HEK293 (cell line): ENCODE measurements around the gene DEFB113.

ENCODE experiments used
- CTCF ChIA-PET: fragments of 350-600 bp; formaldehyde crosslinking; extraction: SDS; loops from one replicate; lab custom pipeline; 2021; ENCODE audit warnings: antibody characterized with exemption; lab: Yijun Ruan, JAX
- POLR2A ChIA-PET: fragments of 300-600 bp; formaldehyde crosslinking; extraction: SDS; loops from one replicate; lab custom pipeline; 2020; ENCODE audit warnings: antibody characterized with exemption, inconsistent platforms; lab: Yijun Ruan, JAX
- H3K27ac ChIP-seq: fragments of 200-500 bp; sonication (Bioruptor generic); 2 replicates; pipeline ENCODE4 v1.5.1; 2014; ENCODE audit warnings: low read depth, low read length, control low read depth, inconsistent platforms; ENCODE audit errors: extremely low read depth
- H3K36me3 ChIP-seq, 2 experiments: fragments of 200-500 bp in 1 of 2; sonication (Bioruptor generic) in 1 of 2; 1 replicate in 1 of 2; 2 replicates in 1 of 2; pipeline ENCODE4 v1.5.1; 2014 to 2017; ENCODE audit warnings: inconsistent platforms in 2 of 2, low read length in 2 of 2; ENCODE audit not compliant: control insufficient read depth in 2 of 2, insufficient read depth in 1 of 2
- H3K4me1 ChIP-seq: fragments of 200-500 bp; sonication (Bioruptor generic); 2 replicates; pipeline ENCODE4 v1.5.1; 2014; ENCODE audit warnings: mild to moderate bottlenecking, low read length, inconsistent platforms; ENCODE audit not compliant: control insufficient read depth, insufficient read depth
- H3K4me3 ChIP-seq: 2 replicates; pipeline ENCODE4 v1.5.1; 2011; ENCODE audit warnings: low read depth, mild to moderate bottlenecking, control low read depth, low read length, moderate library complexity
- H3K9me3 ChIP-seq: fragments of 200-500 bp; sonication (Bioruptor generic); 2 replicates; pipeline ENCODE4 v1.5.1; 2014; ENCODE audit warnings: low read depth, low read length, inconsistent platforms; ENCODE audit not compliant: control insufficient read depth, insufficient read depth
- ATF2 ChIP-seq: fragments of 450-650 bp; formaldehyde crosslinking; IDR thresholded peaks from 2 replicates; pipeline ENCODE4 v1.5.1; 2016; ENCODE audit warnings: missing biosample characterization, missing genetic modification characterization, low read depth
- HOXD13 ChIP-seq: sonication (generic); formaldehyde crosslinking; IDR thresholded peaks from 2 replicates; pipeline ENCODE4 v1.8.0; 2022; ENCODE audit warnings: missing genetic modification reagents, borderline replicate concordance
- KLF7 ChIP-seq: fragments of 450-650 bp; formaldehyde crosslinking; IDR thresholded peaks from 2 replicates; pipeline ENCODE4 v1.5.1; 2016; ENCODE audit warnings: missing biosample characterization, missing genetic modification characterization, borderline replicate concordance
- PRDM4 ChIP-seq: fragments of 450-650 bp; formaldehyde crosslinking; IDR thresholded peaks from 2 replicates; pipeline ENCODE4 v1.5.1; 2017; ENCODE audit warnings: missing biosample characterization, missing genetic modification characterization
- TCF7L2 ChIP-seq: IDR thresholded peaks from 2 replicates; pipeline ENCODE4 v1.6.1; 2011; ENCODE audit warnings: low read depth, mild to moderate bottlenecking, inconsistent platforms, low read length, moderate library complexity, borderline replicate concordance
- ZBTB48 ChIP-seq: fragments of 450-650 bp; formaldehyde crosslinking; IDR thresholded peaks from 2 replicates; pipeline ENCODE4 v1.5.1; 2016; ENCODE audit warnings: missing biosample characterization, missing genetic modification characterization
- ZBTB7A ChIP-seq: fragments of 450-650 bp; formaldehyde crosslinking; IDR thresholded peaks from 2 replicates; pipeline ENCODE4 v1.5.1; 2016; ENCODE audit warnings: low read depth, missing biosample characterization, missing genetic modification characterization
- ZIC2 ChIP-seq: fragments of 450-650 bp; formaldehyde crosslinking; IDR thresholded peaks from 2 replicates; pipeline ENCODE4 v1.5.1; 2016; ENCODE audit warnings: missing biosample characterization, missing genetic modification characterization
- ZNF140 ChIP-seq: fragments of 450-650 bp; formaldehyde crosslinking; IDR thresholded peaks from 2 replicates; pipeline ENCODE4 v1.5.1; 2016; ENCODE audit warnings: missing biosample characterization, missing genetic modification characterization
- ZNF157 ChIP-seq: fragments of 450-650 bp; formaldehyde crosslinking; IDR thresholded peaks from 2 replicates; pipeline ENCODE4 v1.5.1; 2016; ENCODE audit warnings: missing biosample characterization, missing genetic modification characterization
- ZNF16 ChIP-seq: fragments of 450-650 bp; formaldehyde crosslinking; IDR thresholded peaks from 2 replicates; pipeline ENCODE4 v1.5.1; 2016; ENCODE audit warnings: low read depth, missing biosample characterization, missing genetic modification characterization
- ZNF223 ChIP-seq: fragments of 450-650 bp; formaldehyde crosslinking; IDR thresholded peaks from 2 replicates; pipeline ENCODE4 v1.5.1; 2016; ENCODE audit warnings: missing biosample characterization, missing genetic modification characterization
- ZNF239 ChIP-seq: fragments of 450-650 bp; formaldehyde crosslinking; IDR thresholded peaks from 2 replicates; pipeline ENCODE4 v1.5.1; 2016; ENCODE audit warnings: missing biosample characterization, missing genetic modification characterization
- ZNF302 ChIP-seq: fragments of 450-650 bp; formaldehyde crosslinking; IDR thresholded peaks from 2 replicates; pipeline ENCODE4 v1.5.1; 2016; ENCODE audit warnings: missing biosample characterization, missing genetic modification characterization, low read depth
- ZNF362 ChIP-seq: fragments of 450-650 bp; formaldehyde crosslinking; IDR thresholded peaks from 2 replicates; pipeline ENCODE4 v1.5.1; 2016; ENCODE audit warnings: missing biosample characterization, missing genetic modification characterization
- ZNF416 ChIP-seq: fragments of 450-650 bp; formaldehyde crosslinking; IDR thresholded peaks from 2 replicates; pipeline ENCODE4 v1.5.1; 2016; ENCODE audit warnings: missing biosample characterization, missing genetic modification characterization
- ZNF510 ChIP-seq: fragments of 450-650 bp; formaldehyde crosslinking; IDR thresholded peaks from 2 replicates; pipeline ENCODE4 v1.5.1; 2018; ENCODE audit warnings: mild to moderate bottlenecking, missing genetic modification characterization, missing biosample characterization; ENCODE audit not compliant: insufficient replicate concordance
- ZNF549 ChIP-seq: fragments of 450-650 bp; IDR thresholded peaks from 2 replicates; pipeline ENCODE4 v1.5.1; 2018; ENCODE audit warnings: missing biosample characterization, missing genetic modification characterization, mild to moderate bottlenecking, inconsistent platforms, moderate library complexity
- ZNF585B ChIP-seq: fragments of 450-650 bp; formaldehyde crosslinking; IDR thresholded peaks from 2 replicates; pipeline ENCODE4 v1.5.1; 2016; ENCODE audit warnings: missing biosample characterization, missing genetic modification characterization
- ZNF621 ChIP-seq: fragments of 450-650 bp; formaldehyde crosslinking; IDR thresholded peaks from 2 replicates; pipeline ENCODE4 v1.5.1; 2017; ENCODE audit warnings: missing biosample characterization, missing genetic modification characterization
- ZNF624 ChIP-seq: fragments of 450-650 bp; formaldehyde crosslinking; IDR thresholded peaks from 2 replicates; pipeline ENCODE4 v1.5.1; 2017; ENCODE audit warnings: missing biosample characterization, missing genetic modification characterization
- ZNF660 ChIP-seq: fragments of 450-650 bp; IDR thresholded peaks from 2 replicates; pipeline ENCODE4 v1.5.1; 2018; ENCODE audit warnings: missing biosample characterization, mild to moderate bottlenecking, missing genetic modification characterization
- ZNF747 ChIP-seq: fragments of 450-650 bp; formaldehyde crosslinking; IDR thresholded peaks from 2 replicates; pipeline ENCODE4 v1.5.1; 2016; ENCODE audit warnings: missing biosample characterization, missing genetic modification characterization
- ZNF792 ChIP-seq: fragments of 450-650 bp; formaldehyde crosslinking; IDR thresholded peaks from 2 replicates; pipeline ENCODE4 v1.5.1; 2016; ENCODE audit warnings: missing biosample characterization, missing genetic modification characterization
- ZNF830 ChIP-seq: fragments of 450-650 bp; IDR thresholded peaks from 2 replicates; pipeline ENCODE4 v1.5.0; 2018; ENCODE audit warnings: missing biosample characterization, missing genetic modification characterization, low read depth, mild to moderate bottlenecking, moderate library complexity
- ZNF837 ChIP-seq: fragments of 450-650 bp; formaldehyde crosslinking; IDR thresholded peaks from 2 replicates; pipeline ENCODE4 v1.5.1; 2016; ENCODE audit warnings: missing biosample characterization, missing genetic modification characterization
- ZSCAN23 ChIP-seq: fragments of 450-650 bp; formaldehyde crosslinking; IDR thresholded peaks from 2 replicates; pipeline ENCODE4 v1.5.1; 2016; ENCODE audit warnings: missing biosample characterization, missing genetic modification characterization

DEFB113 gene

GRCh38 chr6:49987749-49988148 is 18.3 kb upstream of the DEFB113 start (continued):
- TF ChIP-seq ZNF140, result no peak
- no peak for TF ChIP-seq ZNF223 (tag by site-specific recombination)
- no peak for TF ChIP-seq ZBTB48 (tag by site-specific recombination)

- Histone ChIP-seq H3K4me1 (no peaks in the 10 kb centered on the region), H3K4me3 (no peak overlapping the region), H3K36me3 (no peaks in the 10 kb centered on the region), H3K9me3 (no peaks in the 10 kb centered on the region), H3K27ac (no peak overlapping the region)
- ChIA-PET POLR2A (no interaction called here), CTCF (no interaction called here)
- no peak for TF ChIP-seq HOXD13 (CRISPR knock-in tag)
- no peak for TF ChIP-seq ZNF302 (tag by site-specific recombination)
- TF ChIP-seq ZNF660 (tag by site-specific recombination), result no peak
- no peak for TF ChIP-seq ZNF416 (tag by site-specific recombination)
- no peak for TF ChIP-seq ZNF16 (tag by site-specific recombination)
- TF ChIP-seq TCF7L2, result no peak
Observed at GRCh38 chr6:49986551-49986950, 17.1 kb upstream of the DEFB113 start.

- H3K4me3 ChIP-seq, result no peak overlapping the region
- no peaks in the 10 kb centered on the region for H3K4me1 ChIP-seq
- no peaks in the 10 kb centered on the region for H3K36me3 ChIP-seq
- no peak overlapping the region for H3K27ac ChIP-seq
- TF ChIP-seq ZNF792, result no peak
- no peak for TF ChIP-seq ATF2 (tag by site-specific recombination)
- no peak for TF ChIP-seq ZBTB7A
- TF ChIP-seq ZNF837 (tag by site-specific recombination), result no peak
- no peak for TF ChIP-seq ZNF747 (tag by site-specific recombination)
- TF ChIP-seq ZNF830 (tag by site-specific recombination), result no peak
- no peak for TF ChIP-seq KLF7
- no peak for TF ChIP-seq ZIC2
- TF ChIP-seq ZNF624 (tag by site-specific recombination), result no peak
- TF ChIP-seq ZNF621 (tag by site-specific recombination), result no peak
- no peak for TF ChIP-seq ZNF549 (tag by site-specific recombination)
- no peak for TF ChIP-seq ZNF157 (tag by site-specific recombination)
- TF ChIP-seq ZNF362 (tag by site-specific recombination), result no peak
- no peak for TF ChIP-seq ZNF239 (tag by site-specific recombination)
- no peak for TF ChIP-seq ZSCAN23 (tag by site-specific recombination)
- no peak for TF ChIP-seq ZNF510 (tag by site-specific recombination)
- no peak for TF ChIP-seq ZNF585B
- TF ChIP-seq PRDM4, result no peak
- POLR2A ChIA-PET, result no interaction called here
- CTCF ChIA-PET, result no interaction called here
- no peaks in the 10 kb centered on the region for H3K9me3 ChIP-seq
Observed at GRCh38 chr6:49982046-49982445, 12.6 kb upstream of the DEFB113 start.
